SK-N-SH (cell line): ENCODE data around the gene SSRP1.
A peak's percentile ranks its signal among the peaks of the same experiment; 100 is the strongest.

Experiments
- GABPA ChIP-seq: IDR thresholded peaks from 2 replicates; pipeline ENCODE4 v1.4.0; 2012; ENCODE audit warnings: low read depth, mild to moderate bottlenecking
- JUND ChIP-seq: IDR thresholded peaks from 2 replicates; pipeline ENCODE4 v1.4.0; 2012
- MXI1 ChIP-seq: IDR thresholded peaks from 2 replicates; pipeline ENCODE4 v1.6.1; 2012; ENCODE audit warnings: mild to moderate bottlenecking, low read depth, low read length, improper control_type of control experiment
- POLR2AphosphoS5 ChIP-seq: IDR thresholded peaks from 2 replicates; pipeline ENCODE4 v1.6.1; 2012; ENCODE audit warnings: low read depth, low read length
- RFX5 ChIP-seq: IDR thresholded peaks from 2 replicates; pipeline ENCODE4 v1.6.1; 2012; ENCODE audit warnings: mild to moderate bottlenecking, improper control_type of control experiment, low read length
- YY1 ChIP-seq: IDR thresholded peaks from 2 replicates; pipeline ENCODE4 v1.4.0; 2012; ENCODE audit warnings: low read depth, mild to moderate bottlenecking
- TF ChIP-seq, protein P1 (sequence below): fragments of 200-600 bp; sonication (generic); IDR thresholded peaks from 2 replicates; pipeline ENCODE4 v1.6.1; 2017; ENCODE audit warnings: antibody characterized with exemption, mild to moderate bottlenecking, moderate library complexity
- TF ChIP-seq, protein P2 (sequence below): IDR thresholded peaks from 2 replicates; pipeline ENCODE4 v1.6.1; 2012; ENCODE audit warnings: mild to moderate bottlenecking, low read depth, low read length, moderate library complexity

DNA sequence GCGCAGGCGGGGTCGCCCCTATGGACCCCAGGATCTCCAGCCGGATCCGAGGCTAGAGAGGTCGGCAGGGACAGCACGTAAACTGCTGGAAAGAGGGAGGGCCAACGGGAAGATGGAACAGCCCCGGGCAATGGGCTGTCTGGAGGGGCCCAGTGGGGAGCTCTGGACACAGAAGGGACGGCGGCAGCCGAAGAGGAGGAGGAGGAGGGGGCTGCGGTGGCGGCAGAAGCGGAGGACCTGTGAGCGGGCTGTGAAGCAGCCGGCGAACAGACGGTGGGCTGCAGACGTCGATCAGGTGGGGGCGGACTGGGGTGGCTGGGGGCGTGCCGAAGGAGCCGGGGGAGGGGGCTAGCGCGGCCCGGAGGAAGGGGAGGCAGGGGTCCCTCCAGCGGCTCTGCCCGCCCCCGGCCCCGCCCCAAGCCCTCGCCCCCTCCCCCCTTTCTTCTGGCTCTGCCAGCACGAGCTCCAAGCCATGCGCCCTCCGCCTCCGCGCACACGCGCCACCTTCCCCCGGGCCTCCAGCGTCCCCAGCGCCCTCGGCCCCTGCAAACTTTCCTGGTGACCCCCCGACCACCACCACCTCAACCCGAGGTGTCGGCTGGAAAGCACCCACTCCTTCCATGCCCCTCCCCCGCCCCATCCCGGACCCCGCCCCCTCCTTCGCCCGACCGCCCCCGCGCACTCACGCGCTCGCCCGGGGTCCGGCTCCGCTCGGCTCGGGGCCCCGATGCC is 11.4 kb downstream of the SSRP1 start:
- TF ChIP-seq YY1: no peak
- TF ChIP-seq, protein P1, sequence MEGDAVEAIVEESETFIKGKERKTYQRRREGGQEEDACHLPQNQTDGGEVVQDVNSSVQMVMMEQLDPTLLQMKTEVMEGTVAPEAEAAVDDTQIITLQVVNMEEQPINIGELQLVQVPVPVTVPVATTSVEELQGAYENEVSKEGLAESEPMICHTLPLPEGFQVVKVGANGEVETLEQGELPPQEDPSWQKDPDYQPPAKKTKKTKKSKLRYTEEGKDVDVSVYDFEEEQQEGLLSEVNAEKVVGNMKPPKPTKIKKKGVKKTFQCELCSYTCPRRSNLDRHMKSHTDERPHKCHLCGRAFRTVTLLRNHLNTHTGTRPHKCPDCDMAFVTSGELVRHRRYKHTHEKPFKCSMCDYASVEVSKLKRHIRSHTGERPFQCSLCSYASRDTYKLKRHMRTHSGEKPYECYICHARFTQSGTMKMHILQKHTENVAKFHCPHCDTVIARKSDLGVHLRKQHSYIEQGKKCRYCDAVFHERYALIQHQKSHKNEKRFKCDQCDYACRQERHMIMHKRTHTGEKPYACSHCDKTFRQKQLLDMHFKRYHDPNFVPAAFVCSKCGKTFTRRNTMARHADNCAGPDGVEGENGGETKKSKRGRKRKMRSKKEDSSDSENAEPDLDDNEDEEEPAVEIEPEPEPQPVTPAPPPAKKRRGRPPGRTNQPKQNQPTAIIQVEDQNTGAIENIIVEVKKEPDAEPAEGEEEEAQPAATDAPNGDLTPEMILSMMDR: no peak
- TF ChIP-seq, protein P2, sequence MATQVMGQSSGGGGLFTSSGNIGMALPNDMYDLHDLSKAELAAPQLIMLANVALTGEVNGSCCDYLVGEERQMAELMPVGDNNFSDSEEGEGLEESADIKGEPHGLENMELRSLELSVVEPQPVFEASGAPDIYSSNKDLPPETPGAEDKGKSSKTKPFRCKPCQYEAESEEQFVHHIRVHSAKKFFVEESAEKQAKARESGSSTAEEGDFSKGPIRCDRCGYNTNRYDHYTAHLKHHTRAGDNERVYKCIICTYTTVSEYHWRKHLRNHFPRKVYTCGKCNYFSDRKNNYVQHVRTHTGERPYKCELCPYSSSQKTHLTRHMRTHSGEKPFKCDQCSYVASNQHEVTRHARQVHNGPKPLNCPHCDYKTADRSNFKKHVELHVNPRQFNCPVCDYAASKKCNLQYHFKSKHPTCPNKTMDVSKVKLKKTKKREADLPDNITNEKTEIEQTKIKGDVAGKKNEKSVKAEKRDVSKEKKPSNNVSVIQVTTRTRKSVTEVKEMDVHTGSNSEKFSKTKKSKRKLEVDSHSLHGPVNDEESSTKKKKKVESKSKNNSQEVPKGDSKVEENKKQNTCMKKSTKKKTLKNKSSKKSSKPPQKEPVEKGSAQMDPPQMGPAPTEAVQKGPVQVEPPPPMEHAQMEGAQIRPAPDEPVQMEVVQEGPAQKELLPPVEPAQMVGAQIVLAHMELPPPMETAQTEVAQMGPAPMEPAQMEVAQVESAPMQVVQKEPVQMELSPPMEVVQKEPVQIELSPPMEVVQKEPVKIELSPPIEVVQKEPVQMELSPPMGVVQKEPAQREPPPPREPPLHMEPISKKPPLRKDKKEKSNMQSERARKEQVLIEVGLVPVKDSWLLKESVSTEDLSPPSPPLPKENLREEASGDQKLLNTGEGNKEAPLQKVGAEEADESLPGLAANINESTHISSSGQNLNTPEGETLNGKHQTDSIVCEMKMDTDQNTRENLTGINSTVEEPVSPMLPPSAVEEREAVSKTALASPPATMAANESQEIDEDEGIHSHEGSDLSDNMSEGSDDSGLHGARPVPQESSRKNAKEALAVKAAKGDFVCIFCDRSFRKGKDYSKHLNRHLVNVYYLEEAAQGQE: no peak
- no peak for TF ChIP-seq JUND
- no peak for TF ChIP-seq GABPA
- TF ChIP-seq MXI1: 0 out of 2 replicates have a peak, but pooled peaks have one; percentile 19
- TF ChIP-seq RFX5: no peak
- no peak for TF ChIP-seq POLR2AphosphoS5
